ENCODE measurements around the gene PSMB7.

Gene PSMB7

GRCh38 chr9:124340219-124341069, 74.8 kb downstream of the PSMB7 start:
- Histone ChIP-seq H3K4me3 (ENCODE audit: low read length, poor library complexity, severe bottlenecking) (no peak overlapping the region), H3K9me2 (replicated peaks; ENCODE audit: low read depth, low read length) (no peaks in the 10 kb centered on the region), H4K20me1 (ENCODE audit: insufficient read depth, low read length, poor library complexity, severe bottlenecking) (no peaks in the 10 kb centered on the region), H3K4me1 (ENCODE audit: insufficient read depth, low read length, poor library complexity, severe bottlenecking) (no peaks in the 10 kb centered on the region), H3K27me3 (ENCODE audit: insufficient read depth, low read length, poor library complexity, severe bottlenecking) (no peaks in the 10 kb centered on the region), H3K4me2 (ENCODE audit: low read depth, low read length, poor library complexity, severe bottlenecking) (no peak overlapping the region), H3K79me2 (ENCODE audit: insufficient read depth, low read length) (no peaks in the 10 kb centered on the region), H3K9me3 (ENCODE audit: insufficient read depth, low read depth, low read length) (no peaks in the 10 kb centered on the region), H2AFZ (ENCODE audit: low read length) (no peak overlapping the region), H3K9ac (ENCODE audit: low read depth, low read length, poor library complexity, severe bottlenecking) (no peak overlapping the region), H3F3A (ENCODE audit: low read depth) (no peaks in the 10 kb centered on the region), H3K36me3 (ENCODE audit: insufficient read depth, low read length) (no peaks in the 10 kb centered on the region)
- TF ChIP-seq EZH2phosphoT487 (IDR thresholded peaks at IDR 0.05; ENCODE audit: borderline replicate concordance) (no peak), CTCF (conservative IDR thresholded peaks at IDR 0.05; ENCODE audit: low read length) (no peak)

- Histone ChIP-seq H3F3A (ENCODE audit: low read depth) (no peaks in the 10 kb centered on the region), H3K79me2 (ENCODE audit: insufficient read depth, low read length) (no peaks in the 10 kb centered on the region), H3K9me2 (replicated peaks; ENCODE audit: low read depth, low read length) (no peaks in the 10 kb centered on the region), H3K36me3 (ENCODE audit: insufficient read depth, low read length) (no peaks in the 10 kb centered on the region), H2AFZ (ENCODE audit: low read length) (no peak overlapping the region), H3K4me3 (ENCODE audit: low read length, poor library complexity, severe bottlenecking) (no peak overlapping the region), H3K27me3 (ENCODE audit: insufficient read depth, low read length, poor library complexity, severe bottlenecking) (no peaks in the 10 kb centered on the region), H3K9me3 (ENCODE audit: insufficient read depth, low read depth, low read length) (no peaks in the 10 kb centered on the region), H3K9ac (ENCODE audit: low read depth, low read length, poor library complexity, severe bottlenecking) (no peak overlapping the region), H3K4me1 (ENCODE audit: insufficient read depth, low read length, poor library complexity, severe bottlenecking) (no peaks in the 10 kb centered on the region), H4K20me1 (ENCODE audit: insufficient read depth, low read length, poor library complexity, severe bottlenecking) (no peaks in the 10 kb centered on the region), H3K4me2 (ENCODE audit: low read depth, low read length, poor library complexity, severe bottlenecking) (no peak overlapping the region)
- no peak for TF ChIP-seq CTCF (conservative IDR thresholded peaks at IDR 0.05; ENCODE audit: low read length)
- no peak for TF ChIP-seq EZH2phosphoT487 (IDR thresholded peaks at IDR 0.05; ENCODE audit: borderline replicate concordance)
These were observed 75.6 kb downstream of the PSMB7 start for GRCh38 chr9:124339603-124340146.

GRCh38 chr9:124337562-124337961, 77.7 kb downstream of the PSMB7 start:
- H3F3A ChIP-seq (ENCODE audit: low read depth): no peaks in the 10 kb centered on the region
- H3K36me3 ChIP-seq (ENCODE audit: insufficient read depth, low read length): no peaks in the 10 kb centered on the region
- no peak overlapping the region for H3K9ac ChIP-seq (ENCODE audit: low read depth, low read length, poor library complexity, severe bottlenecking)
- H3K4me1 ChIP-seq (ENCODE audit: insufficient read depth, low read length, poor library complexity, severe bottlenecking): no peaks in the 10 kb centered on the region
- H3K4me2 ChIP-seq (ENCODE audit: low read depth, low read length, poor library complexity, severe bottlenecking): no peak overlapping the region
- no peaks in the 10 kb centered on the region for H3K79me2 ChIP-seq (ENCODE audit: insufficient read depth, low read length)
- H4K20me1 ChIP-seq (ENCODE audit: insufficient read depth, low read length, poor library complexity, severe bottlenecking): no peaks in the 10 kb centered on the region
- no peaks in the 10 kb centered on the region for H3K9me2 ChIP-seq (replicated peaks; ENCODE audit: low read depth, low read length)
- H3K4me3 ChIP-seq (ENCODE audit: low read length, poor library complexity, severe bottlenecking): no peak overlapping the region
- no peaks in the 10 kb centered on the region for H3K27me3 ChIP-seq (ENCODE audit: insufficient read depth, low read length, poor library complexity, severe bottlenecking)
- no peak overlapping the region for H2AFZ ChIP-seq (ENCODE audit: low read length)
- TF ChIP-seq CTCF (conservative IDR thresholded peaks at IDR 0.05; ENCODE audit: low read length) (no peak), EZH2phosphoT487 (IDR thresholded peaks at IDR 0.05; ENCODE audit: borderline replicate concordance) (no peak)
- no peaks in the 10 kb centered on the region for H3K9me3 ChIP-seq (ENCODE audit: insufficient read depth, low read depth, low read length)
